ENCODE measurements around the gene KRTAP4-11.
"Not testable (repeated sequence)": the region's sequence is repeated elsewhere in the genome, so short reads cannot be mapped to it uniquely, and the experiment has no call there.

- not testable (repeated sequence) for TF ChIP-seq EZH2, CTCF, EZH2phosphoT487 (IDR thresholded peaks at IDR 0.05)
Measured at GRCh38 chr17:41123991-41124371, 5.8 kb upstream of the KRTAP4-11 start, which contains the start of gene KRTAP4-12.
